Activated naive CD4-positive, alpha-beta T cell treated with anti-CD3 and anti-CD28 coated beads, Interleukin-2, amount 10 ng/mL, durations not matched to agents 7 days and 5 days (primary cell): Measurements from ENCODE around the gene HPS3.

Experiments used
- CTCF ChIA-PET: fragments of 350-600 bp; sonication (Branson Sonifier 250); formaldehyde crosslinking; loops from one replicate; lab custom pipeline; 2021; ENCODE audit warnings: antibody characterized with exemption; lab: Charles Lee
- DNase-seq: peaks from one replicate; pipeline ENCODE4 v3.0.0-alpha.2; 2020
- H3K27ac Mint-ChIP-seq: one replicate; pipeline ENCODE4 v1.8.0; 2021; ENCODE audit warnings: mild to moderate bottlenecking, moderate library complexity, mixed read lengths
- H3K27me3 Mint-ChIP-seq: one replicate; pipeline ENCODE4 v1.8.0; 2021; ENCODE audit warnings: mild to moderate bottlenecking, mixed read lengths
- H3K36me3 Mint-ChIP-seq: one replicate; pipeline ENCODE4 v1.8.0; 2021; ENCODE audit warnings: mixed read lengths
- H3K4me1 Mint-ChIP-seq: one replicate; pipeline ENCODE4 v1.8.0; 2021; ENCODE audit warnings: mixed read lengths
- H3K4me3 Mint-ChIP-seq: one replicate; pipeline ENCODE4 v1.8.0; 2021; ENCODE audit warnings: mild to moderate bottlenecking, moderate library complexity, mixed read lengths
- H3K9me3 Mint-ChIP-seq: one replicate; pipeline ENCODE4 v1.8.0; 2021; ENCODE audit warnings: mixed read lengths

HPS3 gene

DNA sequence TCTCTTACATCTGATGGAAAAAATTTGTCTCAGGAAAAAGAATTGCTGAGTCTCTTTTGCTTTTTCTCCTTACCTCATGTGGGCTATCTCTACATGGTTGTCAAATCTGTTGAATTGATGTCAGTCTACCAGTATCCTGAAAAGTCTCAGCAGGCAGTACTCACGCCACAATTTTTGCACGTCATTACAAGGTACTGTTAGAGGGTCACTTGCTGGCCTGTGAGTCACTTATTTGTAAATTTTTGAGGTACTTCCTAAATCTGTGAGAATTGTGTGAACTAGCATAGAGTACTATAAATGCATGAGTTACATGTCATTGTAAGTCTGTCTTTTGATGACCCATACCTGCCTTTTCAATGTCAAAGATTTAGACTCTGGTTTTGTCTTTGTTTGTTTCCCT lies 15.9 kb downstream of the HPS3 start:
- CTCF ChIA-PET: no interaction called here
- H3K9me3 Mint-ChIP-seq: no peaks in the 10 kb centered on the region
- no peaks in the 10 kb centered on the region for H3K27me3 Mint-ChIP-seq
- no peak overlapping the region for H3K4me3 Mint-ChIP-seq
- peaks cover 2% of the 10 kb centered on the region for H3K4me1 Mint-ChIP-seq
- peaks cover 43% of the 10 kb centered on the region for H3K36me3 Mint-ChIP-seq
- no peak overlapping the region for H3K27ac Mint-ChIP-seq
- DNase-seq: no peak

DNA sequence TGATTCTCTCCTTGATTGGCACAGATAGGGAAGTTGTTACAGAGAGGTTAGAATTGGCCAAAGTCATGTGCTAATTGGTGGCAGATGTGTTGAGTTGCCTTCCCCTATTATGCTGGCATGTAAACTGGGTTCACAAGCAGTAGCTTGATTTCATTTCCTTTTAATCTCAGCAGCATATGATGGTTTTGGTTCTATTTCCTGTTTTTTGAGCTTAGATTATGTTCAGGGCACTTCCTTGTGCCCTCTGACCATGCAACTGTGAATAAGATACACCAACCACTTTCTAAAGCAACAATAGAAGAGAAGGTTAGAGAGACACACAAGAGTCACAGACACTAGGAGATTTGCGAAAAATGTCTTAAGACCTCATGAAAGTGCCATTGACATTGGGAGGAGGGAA lies 16.5 kb downstream of the HPS3 start:
- no peaks in the 10 kb centered on the region for H3K27me3 Mint-ChIP-seq
- no peaks in the 10 kb centered on the region for H3K9me3 Mint-ChIP-seq
- CTCF ChIA-PET: no interaction called here
- DNase-seq: no peak
- H3K27ac Mint-ChIP-seq: no peak overlapping the region
- H3K4me3 Mint-ChIP-seq: no peak overlapping the region
- H3K4me1 Mint-ChIP-seq: peaks cover 2% of the 10 kb centered on the region
- H3K36me3 Mint-ChIP-seq: peaks cover 43% of the 10 kb centered on the region

DNA sequence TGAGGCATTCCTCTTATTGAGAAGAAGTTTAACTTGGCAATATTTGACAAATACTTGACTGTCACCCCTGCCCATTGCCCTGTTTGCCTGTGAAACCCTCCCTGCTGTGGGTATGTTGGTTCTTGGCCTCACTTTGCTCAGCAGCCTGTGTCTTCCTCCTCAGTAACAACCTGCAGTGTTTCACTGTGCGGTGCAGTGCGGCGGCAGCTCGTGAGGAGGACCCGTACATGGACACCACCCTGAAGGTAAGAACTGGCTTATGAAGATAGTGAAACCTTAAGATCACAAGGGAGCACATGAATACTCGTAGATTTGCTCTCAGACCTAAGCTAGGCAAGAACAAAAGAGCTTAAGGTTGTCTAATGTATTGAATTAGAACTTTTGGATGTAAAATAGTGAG lies 21.0 kb downstream of the HPS3 start:
- no peaks in the 10 kb centered on the region for H3K9me3 Mint-ChIP-seq
- CTCF ChIA-PET: interaction anchor here (0.7 kb wide), 1 partner anchor 258 kb away, joined by 3 read pairs; no protein-coding TSS in a partner anchor
- H3K4me3 Mint-ChIP-seq: no peak overlapping the region
- H3K27ac Mint-ChIP-seq: no peak overlapping the region
- H3K36me3 Mint-ChIP-seq: peaks cover 43% of the 10 kb centered on the region
- H3K4me1 Mint-ChIP-seq: peaks cover 18% of the 10 kb centered on the region
- H3K27me3 Mint-ChIP-seq: no peaks in the 10 kb centered on the region
- no peak for DNase-seq

DNA sequence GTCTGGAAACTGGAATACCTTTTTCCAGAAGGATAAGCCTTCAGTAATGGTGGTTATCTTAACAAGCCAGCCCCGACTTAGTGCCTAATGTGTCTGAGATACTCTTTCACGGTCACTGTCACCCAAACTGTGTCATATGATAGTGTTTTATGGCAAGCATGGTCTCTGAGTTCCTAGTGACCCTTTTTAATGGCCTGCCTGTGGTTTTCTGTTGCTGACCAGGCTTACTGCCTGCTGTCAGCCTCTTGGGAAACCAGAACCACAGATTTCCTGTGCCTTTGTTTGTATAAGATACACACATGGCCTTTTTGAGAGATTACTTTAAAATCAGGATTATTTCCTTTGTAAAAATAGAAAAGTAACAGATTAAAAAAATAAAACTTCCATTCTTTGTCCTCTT lies 22.4 kb downstream of the HPS3 start:
- no peaks in the 10 kb centered on the region for H3K9me3 Mint-ChIP-seq

DNA sequence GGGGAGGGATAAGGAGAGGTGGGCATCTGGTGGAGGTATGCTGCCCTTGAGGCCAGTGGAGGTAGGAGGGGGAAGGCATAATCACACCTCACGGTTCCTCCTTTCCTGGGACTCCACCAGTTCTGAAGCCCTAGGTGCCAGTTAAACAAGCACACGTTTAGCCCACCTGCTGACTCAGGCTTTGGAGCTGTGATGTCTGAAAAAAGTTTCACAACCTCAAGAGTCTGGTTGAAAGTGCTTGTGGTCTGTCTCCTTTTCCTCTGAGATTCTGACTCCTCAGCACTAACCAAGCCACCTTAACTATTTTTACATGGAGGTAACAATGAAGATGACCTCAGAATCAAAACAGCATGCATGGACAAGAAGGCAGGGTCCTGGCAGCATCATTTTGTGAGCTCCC lies 23.0 kb downstream of the HPS3 start:
- peaks cover 18% of the 10 kb centered on the region for H3K4me1 Mint-ChIP-seq
- peaks cover 49% of the 10 kb centered on the region for H3K36me3 Mint-ChIP-seq
- H3K4me3 Mint-ChIP-seq: no peak overlapping the region
- no peaks in the 10 kb centered on the region for H3K27me3 Mint-ChIP-seq
- CTCF ChIA-PET: interaction anchor here (1.3 kb wide), 1 partner anchor 198 kb away, joined by 3 read pairs; no protein-coding TSS in a partner anchor
- peak; percentile 34 for DNase-seq
- H3K27ac Mint-ChIP-seq: no peak overlapping the region
- H3K9me3 Mint-ChIP-seq: no peaks in the 10 kb centered on the region

More for the DNA sequence above, 22.4 kb downstream of the HPS3 start:
- no peak for DNase-seq
- CTCF ChIA-PET: no interaction called here
- no peaks in the 10 kb centered on the region for H3K27me3 Mint-ChIP-seq
- H3K36me3 Mint-ChIP-seq: peaks cover 49% of the 10 kb centered on the region
- peaks cover 18% of the 10 kb centered on the region for H3K4me1 Mint-ChIP-seq
- no peak overlapping the region for H3K27ac Mint-ChIP-seq
- no peak overlapping the region for H3K4me3 Mint-ChIP-seq

DNA sequence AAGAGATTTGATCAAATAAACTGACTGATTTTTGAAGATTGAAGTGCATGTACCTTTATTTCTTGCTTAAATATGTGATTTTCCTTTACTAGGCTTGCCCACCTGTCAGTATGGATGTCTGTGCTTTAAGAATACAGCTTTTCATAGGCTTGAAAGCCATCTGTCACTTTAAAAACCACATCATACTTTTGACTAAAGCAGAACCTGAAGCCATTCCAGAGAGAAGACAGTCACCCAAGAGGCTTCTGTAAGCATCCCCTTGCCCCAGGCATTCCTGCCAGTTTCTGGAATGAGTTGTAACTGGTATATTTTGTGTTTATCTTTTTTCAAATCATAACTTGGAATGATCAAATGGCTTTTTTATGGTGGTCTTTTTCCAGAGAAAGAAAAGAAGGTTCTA lies 24.0 kb downstream of the HPS3 start:
- CTCF ChIA-PET: interaction anchor here (1.3 kb wide), 1 partner anchor 199 kb away, joined by 3 read pairs; no protein-coding TSS in a partner anchor
- Mint-ChIP-seq H3K27me3 (no peaks in the 10 kb centered on the region), H3K9me3 (no peaks in the 10 kb centered on the region), H3K27ac (no peak overlapping the region), H3K36me3 (peaks cover 53% of the 10 kb centered on the region), H3K4me3 (no peak overlapping the region), H3K4me1 (peaks cover 18% of the 10 kb centered on the region)
- DNase-seq: no peak

DNA sequence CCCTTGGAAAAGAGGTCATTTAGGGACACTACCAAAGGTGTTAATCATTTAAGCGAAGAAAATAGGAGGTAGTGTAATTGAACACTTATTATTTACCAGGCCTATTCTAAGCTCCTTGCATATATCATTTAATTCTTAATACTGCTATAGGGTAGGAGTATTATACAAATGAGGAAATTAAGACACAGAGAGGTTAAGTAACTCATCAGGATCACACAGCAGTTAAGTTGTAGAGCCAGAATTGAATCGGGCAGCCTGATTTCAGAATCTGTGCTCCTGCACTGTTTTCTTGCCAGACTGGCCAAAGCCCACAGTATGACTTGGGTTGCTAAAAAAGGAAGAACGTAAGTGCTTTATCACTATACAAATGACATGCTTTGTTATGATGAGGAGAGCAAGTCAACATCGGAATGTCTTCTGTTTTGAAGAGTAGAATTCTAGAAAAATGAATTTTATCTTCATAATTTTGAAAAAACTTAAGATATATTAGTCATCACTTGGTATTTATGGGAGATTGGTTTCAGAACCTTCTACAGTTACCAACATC lies 31.4 kb downstream of the HPS3 start:
- CTCF ChIA-PET: no interaction called here
- peaks cover 2% of the 10 kb centered on the region for H3K4me1 Mint-ChIP-seq
- no peak overlapping the region for H3K4me3 Mint-ChIP-seq
- peaks cover 47% of the 10 kb centered on the region for H3K36me3 Mint-ChIP-seq
- no peak overlapping the region for H3K27ac Mint-ChIP-seq
- no peak for DNase-seq
- H3K9me3 Mint-ChIP-seq: no peaks in the 10 kb centered on the region
- no peaks in the 10 kb centered on the region for H3K27me3 Mint-ChIP-seq

DNA sequence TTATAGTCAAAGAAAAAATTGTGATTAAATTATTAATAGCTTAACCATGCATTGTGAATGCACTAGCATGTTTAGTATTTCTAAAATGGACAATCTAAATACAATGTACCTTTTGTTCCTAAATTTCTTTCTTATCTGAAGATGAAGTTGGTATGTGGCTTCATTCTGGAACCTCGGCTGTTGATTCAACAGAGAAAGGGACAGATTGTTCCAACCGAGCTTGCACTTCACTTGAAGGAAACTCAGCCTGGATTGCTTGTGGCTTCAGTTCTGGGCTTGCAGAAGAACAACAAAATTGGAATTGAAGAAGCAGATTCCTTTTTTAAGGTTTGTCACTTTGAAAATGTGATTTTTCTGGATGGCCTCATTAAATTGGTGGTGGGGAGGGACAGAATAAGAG lies 32.6 kb downstream of the HPS3 start:
- CTCF ChIA-PET: interaction anchor here (0.6 to 0.8 kb wide), 3 partner anchors 26 to 694 kb away, joined by 3 read pairs; no protein-coding TSS in a partner anchor
- no peak for DNase-seq
- Mint-ChIP-seq H3K36me3 (peaks cover 44% of the 10 kb centered on the region), H3K4me1 (peaks cover 2% of the 10 kb centered on the region), H3K27me3 (no peaks in the 10 kb centered on the region), H3K4me3 (no peak overlapping the region), H3K9me3 (no peaks in the 10 kb centered on the region), H3K27ac (no peak overlapping the region)

DNA sequence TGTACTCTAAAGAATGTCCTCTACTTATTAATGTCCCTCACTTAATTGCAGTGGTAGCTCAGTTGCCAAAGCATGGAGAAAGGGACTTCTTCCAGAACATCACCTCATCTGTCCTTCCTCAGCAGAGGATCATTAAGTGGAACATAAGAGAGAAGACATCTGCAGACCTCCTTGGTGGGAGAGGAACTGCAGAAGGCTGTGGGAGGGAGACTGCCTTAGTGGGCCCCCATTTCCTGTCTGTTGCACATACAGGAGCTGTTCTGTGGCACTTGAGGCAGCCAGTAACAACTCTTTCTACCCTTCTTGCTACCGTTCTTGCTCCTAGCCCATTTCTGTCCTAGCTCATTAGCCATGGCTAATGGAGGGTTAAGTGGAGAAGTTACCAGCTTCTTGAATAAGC lies 33.6 kb downstream of the HPS3 start:
- CTCF ChIA-PET: no interaction called here
- DNase-seq: no peak
- Mint-ChIP-seq H3K27ac (no peak overlapping the region), H3K36me3 (peaks cover 45% of the 10 kb centered on the region), H3K4me1 (peaks cover 2% of the 10 kb centered on the region), H3K27me3 (no peaks in the 10 kb centered on the region), H3K9me3 (no peaks in the 10 kb centered on the region), H3K4me3 (no peak overlapping the region)

DNA sequence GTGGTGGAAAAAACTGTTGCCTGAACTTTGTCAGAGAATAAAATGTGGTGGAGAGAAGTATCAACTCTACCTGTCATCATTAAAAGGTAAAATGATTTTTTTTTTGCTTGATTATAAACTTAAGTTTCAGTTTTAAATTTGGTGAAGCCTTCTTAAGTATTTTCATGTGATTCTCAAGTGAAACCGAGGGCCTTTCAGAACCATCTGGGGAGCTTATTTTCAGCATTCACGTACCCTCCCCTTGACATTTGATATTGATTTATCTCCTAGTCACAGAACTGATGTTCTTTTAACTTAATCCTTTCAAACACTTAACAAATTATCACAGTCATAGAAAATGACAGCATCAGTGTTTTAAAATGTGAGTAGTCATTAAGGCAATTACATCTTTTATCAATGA lies 38.5 kb downstream of the HPS3 start:
- H3K9me3 Mint-ChIP-seq: no peaks in the 10 kb centered on the region
- no peak overlapping the region for H3K27ac Mint-ChIP-seq
- H3K27me3 Mint-ChIP-seq: no peaks in the 10 kb centered on the region
- DNase-seq: no peak
- peaks cover 40% of the 10 kb centered on the region for H3K36me3 Mint-ChIP-seq
- H3K4me3 Mint-ChIP-seq: no peak overlapping the region
- H3K4me1 Mint-ChIP-seq: no peaks in the 10 kb centered on the region
- CTCF ChIA-PET: no interaction called here

DNA sequence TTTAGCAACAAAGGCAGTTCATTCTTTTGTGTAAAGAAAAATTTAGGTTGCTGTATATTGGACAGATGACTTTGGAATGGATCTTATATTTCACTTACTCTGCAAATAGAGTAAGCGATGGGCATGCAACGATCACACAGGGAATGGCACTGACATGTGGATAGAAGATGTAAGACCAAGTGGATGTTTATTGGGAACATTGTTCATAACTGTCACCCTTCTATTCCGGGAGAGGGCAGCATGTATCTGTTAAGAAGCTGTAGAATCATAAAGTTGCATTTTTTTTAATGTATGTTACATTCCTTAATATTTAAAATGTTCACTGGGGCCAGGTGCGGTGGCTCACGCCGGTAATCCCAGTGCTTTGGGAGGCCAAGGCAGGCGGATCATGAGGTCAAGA lies 41.2 kb downstream of the HPS3 start:
- Mint-ChIP-seq H3K9me3 (no peaks in the 10 kb centered on the region), H3K4me1 (peaks cover 4% of the 10 kb centered on the region)
- CTCF ChIA-PET: no interaction called here

DNA sequence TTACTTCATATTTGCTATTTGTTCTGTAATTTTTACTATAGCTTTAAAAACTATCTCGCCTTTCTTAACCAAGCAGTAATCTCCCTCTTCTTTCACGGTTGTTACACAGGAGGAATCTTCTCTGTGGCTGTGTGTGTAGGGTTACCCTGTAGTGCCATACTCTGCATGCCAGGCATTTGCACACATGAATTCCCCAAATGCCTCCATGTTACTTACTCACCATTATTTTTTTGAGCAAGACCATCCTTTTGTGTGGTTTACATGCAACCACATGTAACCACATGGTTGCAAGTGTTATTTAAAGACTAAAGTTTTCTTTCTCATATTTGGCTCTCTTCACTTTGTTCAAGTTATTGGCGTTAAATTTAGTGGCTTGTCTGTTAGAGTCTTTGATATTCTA lies 45.5 kb downstream of the HPS3 start:
- peaks cover 30% of the 10 kb centered on the region for H3K36me3 Mint-ChIP-seq
- H3K27ac Mint-ChIP-seq: no peak overlapping the region
- no peaks in the 10 kb centered on the region for H3K9me3 Mint-ChIP-seq
- peaks cover 4% of the 10 kb centered on the region for H3K4me1 Mint-ChIP-seq
- no peak overlapping the region for H3K4me3 Mint-ChIP-seq
- CTCF ChIA-PET: no interaction called here
- no peak for DNase-seq
- H3K27me3 Mint-ChIP-seq: no peaks in the 10 kb centered on the region

More for the DNA sequence above, 41.2 kb downstream of the HPS3 start:
- no peak for DNase-seq
- no peak overlapping the region for H3K27ac Mint-ChIP-seq
- H3K36me3 Mint-ChIP-seq: peaks cover 38% of the 10 kb centered on the region
- no peak overlapping the region for H3K4me3 Mint-ChIP-seq
- H3K27me3 Mint-ChIP-seq: no peaks in the 10 kb centered on the region

DNA sequence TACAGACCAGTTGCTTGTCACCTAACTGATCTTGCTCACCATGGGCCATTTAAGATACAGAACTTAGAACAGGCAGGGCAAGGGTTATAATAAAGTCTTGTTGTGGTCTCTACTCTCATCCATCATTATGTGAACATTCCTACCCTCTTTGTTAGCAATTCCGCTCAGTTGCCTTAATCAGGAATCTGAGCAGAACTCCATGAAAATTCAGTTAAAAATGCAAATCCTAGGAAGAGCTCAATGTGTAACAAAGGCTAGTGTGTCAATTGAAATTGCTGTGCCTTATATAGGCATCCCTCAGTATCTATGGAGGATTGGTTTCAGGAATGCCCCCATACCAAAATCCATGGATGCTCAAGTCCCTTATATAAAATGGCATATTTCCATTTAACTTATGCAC lies 47.7 kb downstream of the HPS3 start:
- CTCF ChIA-PET: interaction anchor here (1.2 kb wide), 1 partner anchor 57 kb away, joined by 3 read pairs; no protein-coding TSS in a partner anchor
- no peak overlapping the region for H3K4me3 Mint-ChIP-seq
- peaks cover 20% of the 10 kb centered on the region for H3K36me3 Mint-ChIP-seq

DNA sequence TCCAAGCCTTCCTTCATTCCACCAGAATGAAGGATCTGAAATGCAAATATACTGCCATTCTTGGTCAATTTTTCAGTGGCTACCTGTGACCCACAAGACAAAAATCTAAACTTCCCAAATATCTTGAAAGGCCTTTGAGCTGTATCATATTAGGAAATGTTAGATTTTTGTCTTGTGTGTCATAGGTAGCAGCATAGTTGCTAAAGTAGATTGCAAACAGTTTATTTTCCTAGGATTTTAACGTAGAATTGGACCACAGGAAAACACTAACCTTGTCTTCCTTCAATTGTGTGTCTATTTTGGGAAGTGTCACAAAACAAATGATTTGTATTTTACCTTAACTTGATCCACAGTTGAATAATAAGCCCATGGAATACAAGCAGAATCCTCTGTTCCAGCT lies 49.8 kb downstream of the HPS3 start:
- DNase-seq: no peak
- CTCF ChIA-PET: no interaction called here

More for the DNA sequence above, 47.7 kb downstream of the HPS3 start:
- Mint-ChIP-seq H3K27ac (no peak overlapping the region), H3K9me3 (no peaks in the 10 kb centered on the region), H3K27me3 (no peaks in the 10 kb centered on the region), H3K4me1 (peaks cover 4% of the 10 kb centered on the region)
- DNase-seq: no peak

DNA sequence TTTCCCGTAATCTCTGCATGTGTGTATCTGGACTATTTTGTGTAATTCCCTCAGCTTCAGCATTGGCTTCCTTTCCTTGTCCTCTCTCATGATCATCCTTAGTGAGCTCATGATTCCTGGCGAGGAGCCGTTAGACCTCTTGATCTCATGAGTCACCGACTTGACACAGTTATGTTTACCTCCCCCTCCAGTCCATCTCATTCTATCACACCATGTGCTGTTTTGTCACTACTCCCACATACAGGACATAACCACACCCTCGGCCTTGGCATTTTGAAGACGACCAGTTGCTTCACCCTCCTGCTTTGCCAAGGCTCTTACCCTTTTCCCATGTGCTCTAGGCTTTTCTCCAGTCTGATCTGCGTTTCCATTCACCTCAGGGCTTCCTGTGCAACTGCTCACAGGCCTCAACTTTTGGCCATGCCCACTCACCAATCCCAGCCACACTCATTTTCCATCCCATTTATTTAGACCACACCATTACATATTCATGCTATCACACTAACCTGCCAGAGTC lies 50.7 kb downstream of the HPS3 start:
- Mint-ChIP-seq H3K27me3 (no peaks in the 10 kb centered on the region), H3K9me3 (no peaks in the 10 kb centered on the region), H3K36me3 (peaks cover 6% of the 10 kb centered on the region), H3K4me3 (no peak overlapping the region), H3K4me1 (peaks cover under 1% of the 10 kb centered on the region), H3K27ac (no peak overlapping the region)
- no peak for DNase-seq
- CTCF ChIA-PET: no interaction called here

More for the DNA sequence above, 49.8 kb downstream of the HPS3 start:
- H3K27me3 Mint-ChIP-seq: no peaks in the 10 kb centered on the region
- H3K36me3 Mint-ChIP-seq: peaks cover 8% of the 10 kb centered on the region
- H3K9me3 Mint-ChIP-seq: no peaks in the 10 kb centered on the region
- no peak overlapping the region for H3K4me3 Mint-ChIP-seq
- H3K27ac Mint-ChIP-seq: no peak overlapping the region
- H3K4me1 Mint-ChIP-seq: peaks cover 4% of the 10 kb centered on the region
